Measurements from ENCODE around the gene SLC38A10.
A peak's percentile ranks its signal among the peaks of the same experiment; 100 is the strongest.

The SLC38A10 gene

DNA sequence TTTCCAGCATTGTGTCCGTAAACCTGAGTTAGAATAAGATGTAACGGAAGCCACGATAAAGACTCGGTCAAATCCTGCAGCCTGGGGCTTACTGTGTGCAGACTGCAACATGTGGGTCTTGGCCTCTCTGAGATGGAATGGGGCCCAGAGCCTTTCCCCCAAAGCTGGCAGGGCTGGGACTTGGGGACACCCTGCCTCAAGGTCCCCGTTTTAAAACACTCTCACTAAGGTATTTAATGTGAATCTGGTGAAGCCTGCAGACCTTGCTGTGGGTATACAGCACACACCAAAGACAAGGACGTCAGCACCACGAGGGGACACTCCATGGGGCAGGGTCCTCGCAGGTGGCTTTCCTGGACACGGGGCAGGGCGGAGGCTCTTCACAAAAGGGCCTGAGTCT is 53.9 kb downstream of the SLC38A10 start:
- peak in 1 of 2 experiments; percentile 43 for DNase-seq
- TF ChIP-seq POLR2A (IDR thresholded peaks at IDR 0.05; ENCODE audit: low read length) (no peak), GATA1 (IDR thresholded peaks at IDR 0.05; ENCODE audit: low read depth, low read length) (no peak)

DNA sequence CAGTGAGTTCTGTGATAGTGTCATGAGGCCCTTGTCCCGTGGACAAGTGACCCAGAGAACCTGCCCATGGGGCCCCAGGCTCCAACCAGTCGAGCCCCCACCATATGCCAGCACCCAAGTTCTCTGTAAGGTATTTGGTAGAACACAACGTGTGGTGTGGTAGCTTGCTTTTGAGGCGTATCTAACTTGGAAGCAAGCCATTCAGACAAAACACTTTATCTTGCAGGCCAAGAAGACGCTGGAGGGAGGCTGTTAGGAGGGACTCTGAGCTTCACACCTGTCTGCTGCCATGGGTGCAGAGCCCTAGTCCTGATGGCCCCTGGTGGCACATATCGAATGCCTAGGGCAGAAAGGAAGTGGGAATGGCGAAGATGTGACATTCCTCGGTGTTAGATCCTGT is 54.3 kb downstream of the SLC38A10 start:
- TF ChIP-seq GATA1 (IDR thresholded peaks at IDR 0.05; ENCODE audit: low read depth, low read length) (no peak), POLR2A (IDR thresholded peaks at IDR 0.05; ENCODE audit: low read length) (no peak)
- DNase-seq, result peak; percentile 59 to 80

DNA sequence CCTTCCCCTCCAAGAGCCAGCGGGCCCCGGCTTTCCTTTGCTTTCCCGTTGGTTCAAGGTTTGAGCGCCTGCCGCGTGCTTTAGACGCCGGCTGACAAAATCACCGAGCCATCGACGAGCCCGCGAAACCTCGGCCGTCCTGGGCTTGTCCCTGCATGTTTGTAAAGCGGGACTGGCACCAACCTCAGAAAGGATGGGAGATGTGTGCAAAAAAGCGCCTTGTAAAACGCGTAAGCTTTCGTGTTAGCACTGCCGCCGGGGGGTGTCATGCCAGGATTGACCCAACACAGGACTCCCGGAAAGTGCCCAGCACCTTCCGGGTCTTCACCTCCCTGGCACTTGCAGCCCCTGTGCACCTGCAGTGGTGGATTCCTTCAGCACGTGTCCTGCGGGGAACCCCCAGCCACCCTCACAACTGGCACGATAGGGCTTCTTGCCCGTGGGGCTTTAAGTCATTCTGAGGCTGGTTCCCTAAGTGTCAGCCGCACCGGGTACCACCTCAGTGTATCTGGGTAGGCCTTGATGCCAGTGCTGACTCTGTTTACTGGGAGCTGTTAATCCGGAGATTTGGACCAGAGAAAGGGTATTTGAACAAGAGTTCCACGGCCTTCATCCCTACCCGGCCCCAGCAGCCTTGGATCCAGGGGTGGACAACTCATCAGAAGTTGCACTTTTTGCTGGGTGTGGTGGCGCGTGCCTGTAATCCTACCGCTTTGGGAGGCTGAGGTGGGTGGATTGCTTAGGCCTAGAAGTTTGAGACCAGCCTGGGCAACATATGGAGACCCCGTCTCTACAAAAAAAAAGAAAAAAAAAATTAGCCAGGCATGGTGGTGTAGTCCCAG is 55.2 kb downstream of the SLC38A10 start:
- TF ChIP-seq GATA1 (IDR thresholded peaks at IDR 0.05; ENCODE audit: low read depth, low read length) (no peak), POLR2A (IDR thresholded peaks at IDR 0.05; ENCODE audit: low read length) (no peak)
- DNase-seq, result peak; percentile 60 to 61

DNA sequence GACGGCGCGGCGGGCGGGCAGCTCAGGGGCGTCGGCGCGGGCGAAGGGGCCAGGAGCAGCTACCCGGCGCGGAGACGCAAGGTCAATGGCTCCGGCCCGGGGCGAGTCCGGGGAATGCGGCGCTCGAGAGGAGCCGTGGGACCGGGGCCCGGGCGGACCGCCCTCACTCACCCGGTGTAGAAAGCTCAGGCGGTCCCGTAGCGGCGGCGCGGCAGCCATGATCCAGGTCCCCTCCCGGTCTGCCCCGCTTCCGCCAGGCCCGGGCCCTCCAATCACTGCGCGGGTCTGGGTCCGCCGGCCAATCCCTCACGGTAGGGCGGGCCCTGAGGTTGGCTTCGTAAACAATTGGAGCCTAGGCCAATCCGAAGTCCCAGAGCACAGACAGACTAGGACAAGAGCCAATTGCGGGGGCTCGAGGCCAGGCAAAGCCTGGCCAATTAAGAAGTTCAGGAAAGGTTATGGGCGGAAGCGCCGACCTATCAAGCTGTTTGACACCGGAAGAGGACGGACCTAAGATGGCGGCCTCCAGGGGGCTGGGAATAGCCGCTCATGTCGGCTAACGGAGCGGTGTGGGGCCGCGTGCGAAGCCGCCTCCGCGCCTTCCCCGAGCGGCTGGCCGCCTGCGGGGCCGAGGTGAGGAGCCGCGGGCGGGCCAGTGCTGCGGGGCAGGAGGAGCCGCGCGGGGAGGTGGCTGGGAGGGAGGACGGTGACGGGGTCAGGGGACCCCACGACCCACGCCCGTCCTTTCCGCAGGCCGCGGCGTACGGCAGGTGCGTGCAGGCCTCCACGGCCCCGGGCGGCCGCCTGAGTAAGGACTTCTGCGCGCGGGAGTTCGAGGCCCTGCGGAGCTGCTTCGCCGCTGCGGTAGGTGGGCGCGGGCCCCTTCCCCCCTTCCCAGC is 56.0 kb downstream of the SLC38A10 start, which contains the start of the genes NDUFAF8 and TEPSIN:
NDUFAF8 (plus strand) TSS at position 504 of the 899 bp plus-strand sequence; CDS start at position 550, 46 bp downstream.
TEPSIN (minus strand) TSS at position 241 of the 899 bp plus-strand sequence; CDS start at position 219, 22 bp downstream.
- DNase-seq, result peak; percentile 99
- no peak for TF ChIP-seq GATA1 (IDR thresholded peaks at IDR 0.05; ENCODE audit: low read depth, low read length)
- TF ChIP-seq POLR2A (IDR thresholded peaks at IDR 0.05; ENCODE audit: low read length), result peak; percentile 76

DNA sequence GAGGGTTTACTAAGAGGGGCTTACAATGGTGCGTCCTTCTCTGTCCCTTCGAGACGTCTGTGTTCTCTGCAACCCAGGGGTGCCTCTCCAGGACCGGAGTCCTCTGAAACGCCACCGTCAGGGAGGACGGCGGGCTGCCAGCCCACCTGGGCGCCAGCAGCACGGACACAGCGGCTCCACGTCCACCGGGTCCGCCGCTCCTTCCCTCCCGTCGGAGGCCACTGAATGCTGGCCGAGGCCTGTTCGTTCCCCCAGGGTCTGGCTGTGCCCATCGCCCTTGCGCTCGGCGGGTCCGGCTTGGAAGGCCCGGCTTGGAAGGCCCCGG is 56.7 kb downstream of the SLC38A10 start:
- TF ChIP-seq GATA1 (IDR thresholded peaks at IDR 0.05; ENCODE audit: low read depth, low read length), result no peak
- no peak for TF ChIP-seq POLR2A (IDR thresholded peaks at IDR 0.05; ENCODE audit: low read length)
- DNase-seq, result no peak

DNA sequence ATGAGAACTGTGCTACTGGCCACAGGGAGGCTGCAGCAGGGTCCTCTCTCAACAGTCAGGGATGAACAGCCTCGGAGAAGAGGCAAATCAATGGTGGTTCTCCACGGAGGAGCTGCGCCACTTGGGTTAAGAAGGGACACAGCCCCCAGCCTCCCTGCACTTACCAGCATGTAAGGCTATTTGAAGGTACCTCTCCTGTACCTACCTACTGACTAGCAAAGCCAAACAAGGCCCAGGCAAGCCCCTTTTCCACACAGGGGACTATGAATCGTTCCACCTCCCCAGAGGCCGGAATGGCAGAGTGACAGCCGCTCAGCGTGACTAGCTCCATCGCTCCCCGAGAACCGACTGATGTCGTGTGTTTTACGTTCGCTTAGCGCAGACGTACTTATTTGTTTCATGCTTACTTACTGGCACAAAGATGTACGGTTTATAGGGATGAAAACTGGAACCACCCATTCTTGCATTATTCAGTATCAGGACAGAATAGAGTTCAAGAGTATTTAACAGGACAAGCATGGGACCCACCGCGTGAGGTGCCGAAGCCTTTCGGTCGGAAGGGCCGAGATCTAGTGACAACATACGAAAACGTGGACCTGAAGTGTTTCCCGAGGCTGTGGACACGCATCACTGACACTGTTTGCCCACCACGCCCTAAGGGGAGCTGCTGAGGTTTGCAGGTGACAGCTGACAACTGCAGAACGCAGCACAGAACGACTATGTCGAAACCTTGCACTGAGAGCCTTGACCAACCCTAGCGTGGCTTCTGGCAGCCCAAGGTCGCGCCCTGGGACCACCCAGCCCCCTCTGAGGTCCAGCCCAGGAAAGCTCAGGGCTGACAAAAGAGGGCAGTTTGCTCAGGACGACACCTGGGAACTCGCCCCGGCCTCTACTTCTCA is 57.3 kb downstream of the SLC38A10 start:
- DNase-seq, result peak; percentile 39 to 57
- TF ChIP-seq GATA1 (IDR thresholded peaks at IDR 0.05; ENCODE audit: low read depth, low read length) (no peak), POLR2A (IDR thresholded peaks at IDR 0.05; ENCODE audit: low read length) (no peak)

DNA sequence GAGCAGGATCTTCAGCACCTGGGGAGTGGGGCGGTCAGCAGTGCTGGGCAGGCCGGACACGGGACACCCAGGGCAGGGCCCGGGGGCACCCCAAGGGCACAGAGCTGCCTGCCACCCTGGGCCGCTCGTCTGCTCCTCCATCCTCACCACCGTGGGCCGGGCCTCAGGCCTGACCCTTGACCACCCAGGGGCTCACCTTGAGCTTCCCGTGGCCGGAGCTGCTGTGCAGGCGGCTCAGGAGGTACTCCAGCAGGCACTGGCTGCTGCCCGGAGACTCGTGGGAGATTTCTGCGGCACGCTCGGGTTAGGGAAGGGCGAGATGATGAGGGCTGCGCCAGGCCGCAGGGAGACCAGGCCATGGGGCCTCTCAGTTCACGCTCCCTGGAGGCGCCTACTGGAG is 58.3 kb downstream of the SLC38A10 start:
- TF ChIP-seq POLR2A (IDR thresholded peaks at IDR 0.05; ENCODE audit: low read length), result no peak
- TF ChIP-seq GATA1 (IDR thresholded peaks at IDR 0.05; ENCODE audit: low read depth, low read length), result no peak
- DNase-seq, result no peak

DNA sequence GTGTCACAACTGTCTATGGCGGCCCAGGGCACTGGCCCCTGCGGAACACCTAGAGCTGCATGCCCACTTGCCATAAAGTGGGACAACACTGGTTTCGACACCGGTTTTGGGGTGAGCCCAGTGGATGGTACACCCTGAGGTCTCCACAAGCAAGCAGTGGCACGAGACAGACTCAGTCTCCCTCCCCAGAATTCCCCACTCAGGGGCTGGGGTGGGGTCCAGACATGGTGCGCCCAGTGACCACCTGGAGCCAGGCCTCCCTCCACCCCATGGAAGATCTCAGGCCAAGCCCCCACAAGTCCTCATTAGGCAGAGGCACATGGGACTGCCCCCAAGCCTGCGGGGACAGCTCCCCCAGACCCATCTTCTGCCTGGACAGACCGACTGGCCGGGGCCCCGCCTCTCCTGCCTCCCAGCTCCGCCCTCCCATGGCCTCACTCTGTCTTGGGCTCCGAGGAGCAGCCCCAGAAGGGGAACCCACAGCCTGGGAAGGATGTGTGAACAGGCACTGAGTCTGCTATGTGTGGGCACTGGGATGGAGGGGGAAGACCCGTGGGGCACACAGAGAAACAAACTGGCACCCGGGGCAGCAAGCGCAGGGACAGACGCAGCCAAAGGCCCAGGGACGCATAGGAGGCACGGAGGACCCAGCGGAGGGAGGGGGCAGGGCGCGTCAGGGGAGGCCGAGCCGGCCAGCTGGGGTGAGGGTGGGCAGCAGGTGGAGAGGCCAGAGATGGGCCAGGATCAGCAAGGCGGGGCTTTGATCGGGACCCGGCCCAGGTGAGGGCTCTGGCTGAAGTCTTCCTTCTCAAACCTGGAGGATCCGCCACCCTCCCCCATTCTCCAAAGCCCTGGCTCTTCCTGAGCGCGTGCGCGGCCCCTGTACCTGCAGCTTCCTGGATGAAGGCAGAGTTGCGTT is 59.0 kb downstream of the SLC38A10 start:
- no peak for DNase-seq
- TF ChIP-seq GATA1 (IDR thresholded peaks at IDR 0.05; ENCODE audit: low read depth, low read length), result no peak
- TF ChIP-seq POLR2A (IDR thresholded peaks at IDR 0.05; ENCODE audit: low read length), result no peak

DNA sequence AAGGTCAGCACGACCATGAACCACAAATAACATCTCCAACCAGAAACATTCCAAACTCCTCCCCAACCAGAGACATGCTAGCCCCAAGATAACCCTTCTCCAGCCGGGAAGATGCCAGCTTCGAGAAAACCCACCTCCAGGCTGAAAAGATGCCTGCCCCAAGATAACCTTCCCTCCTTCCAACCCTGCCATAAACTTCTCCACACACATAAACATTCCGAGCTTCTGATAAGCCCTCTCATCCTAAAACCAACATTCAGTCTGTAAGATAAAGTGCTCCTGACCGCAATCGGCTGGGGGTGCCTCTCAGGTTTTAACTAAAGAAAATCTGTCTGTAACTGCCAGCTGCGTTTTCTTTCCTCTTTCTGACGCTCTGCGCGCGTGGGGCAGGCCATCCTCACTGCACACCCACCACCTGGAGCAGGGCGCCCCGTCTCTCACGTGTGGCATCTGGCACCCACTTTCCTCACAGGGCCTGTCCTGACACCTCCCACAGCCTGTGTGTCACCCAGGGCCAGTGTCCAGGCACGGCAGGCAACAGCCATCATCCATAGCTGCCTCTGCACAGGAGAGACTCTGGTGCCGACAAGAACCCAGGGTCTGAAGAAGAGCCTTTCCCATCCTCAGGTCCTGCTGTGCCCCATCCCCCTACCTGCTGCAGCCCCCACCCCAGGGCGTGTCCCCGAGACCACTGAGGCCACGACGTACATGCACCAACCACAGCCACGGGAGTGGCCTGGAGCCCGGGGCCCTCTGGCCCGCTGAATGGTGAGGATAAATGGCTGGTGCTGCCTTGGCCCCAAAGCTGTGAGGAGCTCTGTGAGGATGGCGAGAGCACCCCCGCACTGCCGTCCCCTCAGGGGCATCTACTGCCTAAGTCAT is 59.9 kb downstream of the SLC38A10 start:
- TF ChIP-seq GATA1 (IDR thresholded peaks at IDR 0.05; ENCODE audit: low read depth, low read length) (no peak), POLR2A (IDR thresholded peaks at IDR 0.05; ENCODE audit: low read length) (no peak)

DNA sequence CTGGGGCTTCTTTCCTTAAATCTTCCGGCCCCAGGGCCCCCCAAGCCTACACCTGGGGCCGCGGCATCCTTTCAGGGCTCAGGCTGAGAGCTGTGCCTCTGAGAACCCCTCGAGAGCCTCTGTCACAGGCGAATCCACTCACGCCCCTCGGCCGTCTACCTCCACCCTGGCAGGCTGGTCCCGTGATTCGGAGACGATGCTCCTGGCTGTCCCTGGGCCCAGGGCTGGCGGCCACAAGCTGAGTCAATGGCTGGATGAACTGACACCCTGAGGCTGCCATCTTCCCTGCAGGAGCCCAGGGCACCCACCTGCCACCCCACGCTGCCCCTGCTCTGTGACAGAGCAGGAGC is 60.6 kb downstream of the SLC38A10 start:
- TF ChIP-seq POLR2A (IDR thresholded peaks at IDR 0.05; ENCODE audit: low read length) (no peak), GATA1 (IDR thresholded peaks at IDR 0.05; ENCODE audit: low read depth, low read length) (no peak)
- DNase-seq, result no peak

More for the DNA sequence above, 59.9 kb downstream of the SLC38A10 start:
- no peak for DNase-seq

DNA sequence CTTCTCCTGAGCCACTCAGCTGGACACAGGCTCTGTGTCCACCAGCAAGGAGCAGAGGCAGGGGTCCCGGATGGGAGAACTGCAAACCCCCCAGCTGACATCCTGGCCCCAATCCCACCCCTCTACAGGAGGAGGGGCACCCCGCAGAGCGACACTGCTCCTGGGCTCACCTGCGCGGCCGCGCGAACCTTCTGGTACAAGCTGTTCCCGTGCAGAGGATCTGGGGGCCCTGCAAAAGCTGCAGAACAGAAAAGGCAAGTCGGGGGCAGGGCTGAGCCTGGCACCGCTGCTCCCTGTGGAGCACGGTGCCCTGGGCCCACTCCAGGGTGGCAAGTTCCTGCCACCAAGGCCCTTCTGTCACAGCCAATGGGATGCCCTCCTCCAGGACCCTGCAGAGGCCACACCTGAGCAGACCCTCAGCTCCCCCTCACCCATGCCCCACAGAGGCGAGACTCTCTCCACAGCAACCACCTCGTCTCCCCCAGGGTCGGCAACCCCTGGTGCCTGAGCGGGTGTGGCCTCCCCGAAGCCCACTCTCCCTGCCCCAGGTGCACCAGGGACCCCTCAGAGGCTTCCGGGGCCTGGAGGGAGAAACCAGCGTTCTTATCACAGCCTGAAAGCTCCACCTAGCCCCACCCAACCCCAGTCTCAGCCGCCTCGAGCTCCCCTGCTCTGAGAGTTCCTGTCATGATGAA is 61.1 kb downstream of the SLC38A10 start:
- DNase-seq, result no peak
- TF ChIP-seq GATA1 (IDR thresholded peaks at IDR 0.05; ENCODE audit: low read depth, low read length) (no peak), POLR2A (IDR thresholded peaks at IDR 0.05; ENCODE audit: low read length) (no peak)
